GM12874 (cell line): ENCODE data around the gene PITPNM3.

Experiments used
- CTCF ChIP-seq: IDR thresholded peaks from 2 replicates; pipeline ENCODE4 v1.5.1; 2011; ENCODE audit warnings: low read depth, mild to moderate bottlenecking, control low read depth, low read length, moderate library complexity; ENCODE audit not compliant: insufficient read depth

The PITPNM3 gene

GRCh38 chr17:6479622-6480302, 76.6 kb downstream of the PITPNM3 start:
- no peak for TF ChIP-seq CTCF

- no peak for TF ChIP-seq CTCF
Observed at GRCh38 chr17:6478486-6478885, 77.9 kb downstream of the PITPNM3 start.

GRCh38 chr17:6477831-6478383, 78.4 kb downstream of the PITPNM3 start:
- TF ChIP-seq CTCF, result no peak

- no peak for TF ChIP-seq CTCF
Observed at GRCh38 chr17:6476810-6477179, 79.6 kb downstream of the PITPNM3 start.

- no peak for TF ChIP-seq CTCF
Observed at GRCh38 chr17:6476076-6476809, 80.1 kb downstream of the PITPNM3 start.

GRCh38 chr17:6475411-6475810, 80.9 kb downstream of the PITPNM3 start:
- TF ChIP-seq CTCF, result no peak

GRCh38 chr17:6474906-6475305, 81.4 kb downstream of the PITPNM3 start:
- TF ChIP-seq CTCF, result no peak
